ENCODE data around the gene PTGES3L.

GRCh38 chr17:43018008-43018853, 38.4 kb upstream of the PTGES3L start:
- TF ChIP-seq YY1 (IDR thresholded peaks at IDR 0.05; ENCODE audit: low read depth) (no peak), TEAD4 (IDR thresholded peaks at IDR 0.05) (no peak), USF1 (IDR thresholded peaks at IDR 0.05) (no peak), TCF12 (IDR thresholded peaks at IDR 0.05; ENCODE audit: low read depth) (no peak), CEBPB (IDR thresholded peaks at IDR 0.05) (no peak)

Measured in Ishikawa (cell line).